Stimulated activated CD4-positive, alpha-beta T cell treated with anti-CD3 and anti-CD28 coated beads, Interleukin-1b, Interleukin-23, amount 100 ng/mL, for 4 hours (primary cell): ENCODE measurements around the gene CCDC60.

ENCODE experiments used
- DNase-seq, 2 donors: peaks; one replicate each; pipeline ENCODE4 v3.0.0-alpha.2; 2020; ENCODE audit warnings: low read depth in 2 of 2

Gene CCDC60

GRCh38 chr12:119384340-119384739, 49.8 kb downstream of the CCDC60 start:
- no peak for DNase-seq

GRCh38 chr12:119385659-119386058, 51.1 kb downstream of the CCDC60 start:
- no peak for DNase-seq

- DNase-seq: no peak
Measured at GRCh38 chr12:119389687-119390086, 55.2 kb downstream of the CCDC60 start.

GRCh38 chr12:119391673-119392072, 57.1 kb downstream of the CCDC60 start:
- DNase-seq: no peak

- no peak for DNase-seq
Measured at GRCh38 chr12:119393677-119394076, 59.1 kb downstream of the CCDC60 start.

GRCh38 chr12:119397540-119397939, 63.0 kb downstream of the CCDC60 start:
- DNase-seq: no peak

- no peak for DNase-seq
Measured at GRCh38 chr12:119398190-119398589, 63.7 kb downstream of the CCDC60 start.

- no peak for DNase-seq
Measured at GRCh38 chr12:119399301-119399700, 64.8 kb downstream of the CCDC60 start.

GRCh38 chr12:119406308-119406707, 71.8 kb downstream of the CCDC60 start:
- no peak for DNase-seq

- DNase-seq: no peak
Measured at GRCh38 chr12:119406811-119407210, 72.3 kb downstream of the CCDC60 start.

- DNase-seq: no peak
Measured at GRCh38 chr12:119409043-119409442, 74.5 kb downstream of the CCDC60 start.

GRCh38 chr12:119410396-119410795, 75.9 kb downstream of the CCDC60 start:
- DNase-seq: no peak

- DNase-seq: no peak
Measured at GRCh38 chr12:119412306-119412705, 77.8 kb downstream of the CCDC60 start.

- no peak for DNase-seq
Measured at GRCh38 chr12:119412811-119413794, 78.6 kb downstream of the CCDC60 start.

GRCh38 chr12:119415714-119416113, 81.2 kb downstream of the CCDC60 start:
- DNase-seq: no peak

- no peak for DNase-seq
Measured at GRCh38 chr12:119417440-119417839, 82.9 kb downstream of the CCDC60 start.

- no peak for DNase-seq
Measured at GRCh38 chr12:119419381-119419780, 84.9 kb downstream of the CCDC60 start.

- DNase-seq: no peak
Measured at GRCh38 chr12:119423285-119423684, 88.8 kb downstream of the CCDC60 start.

GRCh38 chr12:119425623-119426022, 91.1 kb downstream of the CCDC60 start:
- no peak for DNase-seq

GRCh38 chr12:119431151-119431550, 96.6 kb downstream of the CCDC60 start:
- DNase-seq: no peak

- DNase-seq: no peak
Measured at GRCh38 chr12:119432949-119433348, 98.4 kb downstream of the CCDC60 start.

- DNase-seq: no peak
Measured at GRCh38 chr12:119440803-119441360, 106.4 kb downstream of the CCDC60 start.

GRCh38 chr12:119444462-119445044, 110.0 kb downstream of the CCDC60 start:
- DNase-seq: peak in 1 of 2 donors; percentile 13
